H9 (cell line): ENCODE data around the gene AP3S2. TPM values are rescaled to one million over a fixed set of nuclear protein-coding genes. Genes with fewer than 3 reads are reported as not detected.

Experiments
- DNase-seq: peaks from one replicate; pipeline ENCODE4 v3.0.0-alpha.2; 2017
- H2AFZ ChIP-seq: one replicate; pipeline ENCODE4 v1.6.1; 2013; ENCODE audit warnings: mild to moderate bottlenecking, low read length, control low read depth, moderate library complexity
- H2AK5ac ChIP-seq: 2 replicates; pipeline ENCODE4 v1.6.1; 2013; ENCODE audit warnings: low read length, control low read depth, mixed read lengths; ENCODE audit not compliant: insufficient read length
- H2BK120ac ChIP-seq: one replicate; pipeline ENCODE4 v1.6.1; 2013; ENCODE audit warnings: low read depth, mild to moderate bottlenecking, low read length, control low read depth, inconsistent platforms; ENCODE audit not compliant: poor library complexity, severe bottlenecking
- H2BK12ac ChIP-seq: 2 replicates; pipeline ENCODE4 v1.6.1; 2013; ENCODE audit warnings: low read length, control low read depth, mixed read lengths, low read depth; ENCODE audit not compliant: insufficient read length
- H2BK15ac ChIP-seq: 2 replicates; pipeline ENCODE4 v1.6.1; 2013; ENCODE audit warnings: low read depth, low read length, control low read depth
- H2BK20ac ChIP-seq: one replicate; pipeline ENCODE4 v1.6.1; 2013; ENCODE audit warnings: low read depth, mild to moderate bottlenecking, low read length, control low read depth, inconsistent platforms; ENCODE audit not compliant: poor library complexity, severe bottlenecking
- H2BK5ac ChIP-seq: 2 replicates; pipeline ENCODE4 v1.6.1; 2013; ENCODE audit warnings: low read length, control low read depth, mixed read lengths; ENCODE audit not compliant: insufficient read length
- H3K14ac ChIP-seq: 2 replicates; pipeline ENCODE4 v1.6.1; 2013; ENCODE audit warnings: low read length, control low read depth; ENCODE audit not compliant: insufficient read depth
- H3K18ac ChIP-seq: 2 replicates; pipeline ENCODE4 v1.6.1; 2013; ENCODE audit warnings: low read depth, mild to moderate bottlenecking, mixed read lengths, low read length, control low read depth; ENCODE audit not compliant: insufficient read length
- H3K23ac ChIP-seq: 2 replicates; pipeline ENCODE4 v1.6.1; 2013; ENCODE audit warnings: low read length, control low read depth, mixed read lengths, low read depth; ENCODE audit not compliant: insufficient read length
- H3K23me2 ChIP-seq: 2 replicates; pipeline ENCODE4 v1.6.1; 2013; ENCODE audit warnings: low read depth, mild to moderate bottlenecking, mixed read lengths, low read length, control low read depth; ENCODE audit not compliant: insufficient read length, poor library complexity, severe bottlenecking
- H3K27ac ChIP-seq: 2 replicates; pipeline ENCODE4 v1.5.1; 2013; ENCODE audit warnings: low read length, control low read depth, mixed read lengths, low read depth; ENCODE audit not compliant: insufficient read length
- H3K27me3 ChIP-seq: 2 replicates; pipeline ENCODE4 v1.6.1; 2013; ENCODE audit warnings: low read length, control low read depth, inconsistent platforms; ENCODE audit not compliant: insufficient read depth
- H3K4ac ChIP-seq: 2 replicates; pipeline ENCODE4 v1.6.1; 2013; ENCODE audit warnings: low read depth, mild to moderate bottlenecking, control low read depth, inconsistent platforms, low read length, moderate library complexity
- H3K4me1 ChIP-seq: 2 replicates; pipeline ENCODE4 v1.6.1; 2013; ENCODE audit warnings: low read length, control low read depth, inconsistent platforms; ENCODE audit not compliant: insufficient read depth
- H3K4me2 ChIP-seq: 2 replicates; pipeline ENCODE4 v1.6.1; 2013; ENCODE audit warnings: low read length, control low read depth, mixed read lengths; ENCODE audit not compliant: insufficient read length, insufficient read depth
- H3K56ac ChIP-seq: 2 replicates; pipeline ENCODE4 v1.6.1; 2013; ENCODE audit warnings: low read depth, mild to moderate bottlenecking, mixed read lengths, low read length, control low read depth; ENCODE audit not compliant: insufficient read length
- H3K79me1 ChIP-seq: 2 replicates; pipeline ENCODE4 v1.6.1; 2013; ENCODE audit warnings: low read depth, mild to moderate bottlenecking, moderate library complexity, low read length, control low read depth, inconsistent platforms; ENCODE audit not compliant: insufficient read depth, poor library complexity, severe bottlenecking
- H3K79me2 ChIP-seq: 2 replicates; pipeline ENCODE4 v1.6.1; 2013; ENCODE audit warnings: low read length, control low read depth, inconsistent platforms; ENCODE audit not compliant: insufficient read depth
- H3K9ac ChIP-seq: 2 replicates; pipeline ENCODE4 v1.6.1; 2013; ENCODE audit warnings: low read length, control low read depth, mixed read lengths; ENCODE audit not compliant: insufficient read length; ENCODE audit errors: extremely low read depth
- H3K9me3 ChIP-seq: one replicate; pipeline ENCODE4 v1.6.1; 2013; ENCODE audit warnings: low read depth, low read length, inconsistent platforms; ENCODE audit not compliant: control insufficient read depth
- H3T11ph ChIP-seq: one replicate; pipeline ENCODE4 v1.6.1; 2013; ENCODE audit warnings: mild to moderate bottlenecking, low read length, control low read depth, inconsistent platforms
- H4K20me1 ChIP-seq: one replicate; pipeline ENCODE4 v1.6.1; 2013; ENCODE audit not compliant: control insufficient read depth, insufficient read length, insufficient read depth
- H4K5ac ChIP-seq: 2 replicates; pipeline ENCODE4 v1.6.1; 2013; ENCODE audit warnings: low read depth, mild to moderate bottlenecking, mixed read lengths, low read length, control low read depth; ENCODE audit not compliant: insufficient read length
- H4K8ac ChIP-seq: replicated peaks from 2 replicates; pipeline ENCODE4 v1.6.1; 2013; ENCODE audit warnings: low read length, control low read depth, mixed read lengths, low read depth; ENCODE audit not compliant: insufficient read length
- H4K91ac ChIP-seq: 2 replicates; pipeline ENCODE4 v1.6.1; 2013; ENCODE audit warnings: low read depth, mild to moderate bottlenecking, moderate library complexity, mixed read lengths, low read length, control low read depth; ENCODE audit not compliant: insufficient read length
- H3K27ac Mint-ChIP-seq, 3 experiments: 2 replicates in 2 of 3; 3 replicates in 1 of 3; pipeline ENCODE4 v1.8.0; 2020 to 2021; ENCODE audit warnings: mixed read lengths in 3 of 3, mild to moderate bottlenecking in 1 of 3, moderate library complexity in 1 of 3
- H3K27me3 Mint-ChIP-seq: 2 replicates; pipeline ENCODE4 v1.8.0; 2021; ENCODE audit warnings: low read depth, mild to moderate bottlenecking, moderate library complexity, mixed read lengths
- H3K36me3 Mint-ChIP-seq, 3 experiments: 2 replicates in 2 of 3; 3 replicates in 1 of 3; pipeline ENCODE4 v1.8.0; 2020 to 2021; ENCODE audit warnings: low read depth in 3 of 3, mixed read lengths in 3 of 3; ENCODE audit not compliant: insufficient read depth in 1 of 3
- H3K4me1 Mint-ChIP-seq, 2 experiments: 2 replicates each; pipeline ENCODE4 v1.8.0; 2020; ENCODE audit warnings: mixed read lengths in 2 of 2
- H3K4me3 Mint-ChIP-seq, 2 experiments: 2 replicates in 1 of 2; 3 replicates in 1 of 2; pipeline ENCODE4 v1.8.0; 2020 to 2021; ENCODE audit warnings: mild to moderate bottlenecking in 2 of 2, mixed read lengths in 2 of 2, moderate library complexity in 1 of 2
- H3K9me3 Mint-ChIP-seq, 2 experiments: 2 replicates in 1 of 2; 3 replicates in 1 of 2; pipeline ENCODE4 v1.8.0; 2020; ENCODE audit warnings: mild to moderate bottlenecking in 2 of 2, mixed read lengths in 2 of 2, moderate library complexity in 1 of 2
- CTCF ChIP-seq: fragments of 200-600 bp; sonication (generic); conservative IDR thresholded peaks from 3 replicates; pipeline ENCODE4 v1.8.0; 2021; ENCODE audit warnings: antibody characterized with exemption, mild to moderate bottlenecking
- WGBS: extraction: QIAGEN DNeasy Blood & Tissue Kit; methylation state at CpG from one replicate; pipeline ENCODE4 v1.1.7; 2013; ENCODE audit warnings: missing lambda C conversion rate, low lambda C conversion rate, mixed read lengths; ENCODE audit not compliant: insufficient read length; ENCODE audit errors: extremely low coverage; 5-methylcytosine and 5-hydroxymethylcytosine counted together
- total RNA-seq: library from RNA; stranded (reverse); gene quantifications from 2 replicates; pipeline ENCODE4 v1.2.1, GENCODE V29; 2021

AP3S2 gene
- total RNA-seq, 1 experiment from 2014 or later = 33.9 TPM

DNA sequence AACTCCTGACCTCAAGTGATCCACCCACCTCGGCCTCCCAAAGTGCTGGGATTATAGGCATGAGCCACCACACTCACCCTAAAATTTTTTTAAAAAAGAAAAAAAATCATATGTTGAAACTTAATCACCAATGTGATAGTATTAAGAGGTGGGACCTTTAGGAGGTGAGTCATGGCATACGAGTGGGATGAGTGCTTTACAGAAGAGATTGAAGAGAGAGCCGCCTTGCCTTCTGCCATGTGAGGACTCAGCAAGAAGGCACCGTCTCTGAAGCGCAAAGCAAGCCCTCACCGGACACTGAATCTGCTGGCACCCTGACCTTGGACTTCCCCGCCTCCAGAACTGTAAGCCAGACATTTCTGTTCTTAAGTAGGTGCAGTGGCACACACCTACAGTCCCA, 13.5 kb upstream of the AP3S2 start:
- no peak overlapping the region for H3K27ac ChIP-seq
- H3K79me1 ChIP-seq = no peaks in the 10 kb centered on the region
- H4K20me1 ChIP-seq = no peaks in the 10 kb centered on the region
- no peak overlapping the region for H3K4ac ChIP-seq
- DNase-seq = no peak
- peaks cover 3 to 11% of the 10 kb centered on the region in 2 experiments; a peak in 2 of 4 replicates for H3K4me1 Mint-ChIP-seq
- H3K14ac ChIP-seq = no peak overlapping the region
- H3T11ph ChIP-seq = no peak overlapping the region
- no peak overlapping the region for H3K9ac ChIP-seq
- H2BK120ac ChIP-seq = no peak overlapping the region
- H3K79me2 ChIP-seq = no peaks in the 10 kb centered on the region
- no peak for TF ChIP-seq CTCF
- no peak overlapping the region for H4K91ac ChIP-seq
- H3K36me3 Mint-ChIP-seq = peaks cover 0 to 5% (median 2%) of the 10 kb centered on the region in 3 experiments; a peak in 2 of 7 replicates
- no peak overlapping the region for H3K4me3 Mint-ChIP-seq
- no peak overlapping the region for H4K8ac ChIP-seq
- no peak overlapping the region for H2BK15ac ChIP-seq
- H3K27me3 ChIP-seq = peaks cover 2% of the 10 kb centered on the region; the same call in 1 of the 2 replicates
- no peaks in the 10 kb centered on the region for H3K9me3 Mint-ChIP-seq
- no peak overlapping the region for H2BK20ac ChIP-seq
- no peak overlapping the region for H4K5ac ChIP-seq
- no CpG with 5 or more reads among the region's 7 CpGs for WGBS
- H3K4me1 ChIP-seq = no peaks in the 10 kb centered on the region
- no peak overlapping the region for H3K18ac ChIP-seq
- no peak overlapping the region for H2BK5ac ChIP-seq
- H2AFZ ChIP-seq = no peak overlapping the region
- peaks cover 5% of the 10 kb centered on the region for H3K27me3 Mint-ChIP-seq
- no peak overlapping the region for H3K56ac ChIP-seq
- H3K4me2 ChIP-seq = no peak overlapping the region
- no peak overlapping the region for H2BK12ac ChIP-seq
- no peak overlapping the region for H3K27ac Mint-ChIP-seq
- no peak overlapping the region for H3K23ac ChIP-seq
- H3K23me2 ChIP-seq = peaks cover 3% of the 10 kb centered on the region
- no peak overlapping the region for H2AK5ac ChIP-seq
- H3K9me3 ChIP-seq = no peaks in the 10 kb centered on the region
